Measurements from ENCODE around the gene TLR1.

The TLR1 gene

GRCh38 chr4:38749336-38749735, 55.3 kb downstream of the TLR1 start:
- Histone ChIP-seq H3K27me3 (no peaks in the 10 kb centered on the region), H3K9ac (no peak overlapping the region), H3K27ac (no peak overlapping the region), H3K4me2 (no peak overlapping the region), H3K9me3 (peaks cover 39% of the 10 kb centered on the region), H4K20me1 (no peaks in the 10 kb centered on the region), H3K4me1 (peaks cover 54% of the 10 kb centered on the region), H3K4me3 (no peak overlapping the region), H3K36me3 (peaks cover 8% of the 10 kb centered on the region; the same call in 1 of the 2 replicates)
- TF ChIP-seq Cebpa-rat (IDR thresholded peaks at IDR 0.05), result no peak

GRCh38 chr4:38747629-38748028, 57.0 kb downstream of the TLR1 start:
- Histone ChIP-seq H3K9ac (no peak overlapping the region), H3K4me2 (no peak overlapping the region), H3K27ac (no peak overlapping the region), H4K20me1 (no peaks in the 10 kb centered on the region), H3K9me3 (peaks cover 39% of the 10 kb centered on the region), H3K4me3 (no peak overlapping the region), H3K27me3 (no peaks in the 10 kb centered on the region), H3K4me1 (peaks cover 52% of the 10 kb centered on the region), H3K36me3 (peaks cover 8% of the 10 kb centered on the region; the same call in 1 of the 2 replicates)
- no peak for TF ChIP-seq Cebpa-rat (IDR thresholded peaks at IDR 0.05)
